ENCODE data around the gene ARFRP1. TPM values are rescaled to one million over a fixed set of nuclear protein-coding genes. Genes with fewer than 3 reads are reported as not detected.

Gene ARFRP1
- total RNA-seq, 2 experiments from 2014 or later = 53.3 to 82.1 TPM

- H3K4me3 ChIP-seq (ENCODE audit: low read depth, low read length, poor library complexity, severe bottlenecking) = no peak overlapping the region
- H2AFZ ChIP-seq (ENCODE audit: low read length) = no peak overlapping the region
- H3K27ac ChIP-seq (ENCODE audit: low read depth, low read length, poor library complexity, severe bottlenecking) = no peak overlapping the region
- ChIA-PET POLR2A (no interaction called here), CTCF (ENCODE audit: unreplicated experiment) (no interaction called here)
- intact Hi-C loops (cut with micrococcal nuclease; ENCODE audit: unreplicated experiment) = no loop called here
- no peaks in the 10 kb centered on the region for H3K9me3 ChIP-seq (ENCODE audit: low read length)
- BruUV-seq (replicated peaks) = no TSS peak
- peaks cover 13% of the 10 kb centered on the region; the same call in 1 of the 2 replicates for H3K79me2 ChIP-seq (ENCODE audit: insufficient read depth, low read depth, low read length)
- peaks cover 8% of the 10 kb centered on the region; the same call in 1 of the 2 replicates for H3K36me3 ChIP-seq (ENCODE audit: insufficient read depth, low read length)
- H3K4me2 ChIP-seq (ENCODE audit: low read length) = no peak overlapping the region
- no peak for DNase-seq (ENCODE audit: low spot score)
- H3K4me1 ChIP-seq (ENCODE audit: insufficient read depth, low read length, poor library complexity, severe bottlenecking) = peaks cover 19% of the 10 kb centered on the region
- H4K20me1 ChIP-seq (ENCODE audit: insufficient read depth, low read length) = no peaks in the 10 kb centered on the region
- TF ChIP-seq EZH2phosphoT487 (IDR thresholded peaks at IDR 0.05; ENCODE audit: borderline replicate concordance, low read depth, low read length) (no peak), CTCF (conservative IDR thresholded peaks at IDR 0.05; ENCODE audit: low read length) (no peak)
- H3K9me2 ChIP-seq (ENCODE audit: insufficient read depth, low read length) = no peaks in the 10 kb centered on the region
Observed at GRCh38 chr20:63656451-63656850, 51.3 kb downstream of the ARFRP1 start.

- Histone ChIP-seq H4K20me1 (ENCODE audit: insufficient read depth, low read length) (no peaks in the 10 kb centered on the region), H3K27ac (ENCODE audit: low read depth, low read length, poor library complexity, severe bottlenecking) (no peak overlapping the region), H3K9me3 (ENCODE audit: low read length) (no peaks in the 10 kb centered on the region), H3K4me1 (ENCODE audit: insufficient read depth, low read length, poor library complexity, severe bottlenecking) (peaks cover 19% of the 10 kb centered on the region), H3K36me3 (ENCODE audit: insufficient read depth, low read length) (0 out of 2 replicates have a peak, but pooled peaks cover 1% of the 10 kb centered on the region), H3K4me3 (ENCODE audit: low read depth, low read length, poor library complexity, severe bottlenecking) (no peak overlapping the region), H3K79me2 (ENCODE audit: insufficient read depth, low read depth, low read length) (peaks cover 13% of the 10 kb centered on the region; the same call in 1 of the 2 replicates), H3K4me2 (ENCODE audit: low read length) (no peak overlapping the region), H2AFZ (ENCODE audit: low read length) (no peak overlapping the region), H3K9me2 (ENCODE audit: insufficient read depth, low read length) (no peaks in the 10 kb centered on the region)
- ChIA-PET POLR2A (no interaction called here), CTCF (ENCODE audit: unreplicated experiment) (no interaction called here)
- no TSS peak for BruUV-seq (replicated peaks)
- no peak for DNase-seq (ENCODE audit: low spot score)
- TF ChIP-seq CTCF (conservative IDR thresholded peaks at IDR 0.05; ENCODE audit: low read length) (no peak), EZH2phosphoT487 (IDR thresholded peaks at IDR 0.05; ENCODE audit: borderline replicate concordance, low read depth, low read length) (no peak)
- intact Hi-C loops (cut with micrococcal nuclease; ENCODE audit: unreplicated experiment) = no loop called here
Observed at GRCh38 chr20:63655249-63655648, 52.5 kb downstream of the ARFRP1 start.

- no TSS peak for BruUV-seq (replicated peaks)
- Histone ChIP-seq H3K9me2 (ENCODE audit: insufficient read depth, low read length) (no peaks in the 10 kb centered on the region), H3K79me2 (ENCODE audit: insufficient read depth, low read depth, low read length) (peaks cover 6% of the 10 kb centered on the region; the same call in 1 of the 2 replicates), H3K27ac (ENCODE audit: low read depth, low read length, poor library complexity, severe bottlenecking) (no peak overlapping the region), H3K36me3 (ENCODE audit: insufficient read depth, low read length) (no peaks in the 10 kb centered on the region), H3K4me2 (ENCODE audit: low read length) (no peak overlapping the region; the same call in 1 of the 2 replicates), H2AFZ (ENCODE audit: low read length) (no peak overlapping the region), H3K9me3 (ENCODE audit: low read length) (no peaks in the 10 kb centered on the region), H3K4me3 (ENCODE audit: low read depth, low read length, poor library complexity, severe bottlenecking) (no peak overlapping the region), H3K4me1 (ENCODE audit: insufficient read depth, low read length, poor library complexity, severe bottlenecking) (peaks cover 14% of the 10 kb centered on the region), H4K20me1 (ENCODE audit: insufficient read depth, low read length) (no peaks in the 10 kb centered on the region)
- no peak for DNase-seq (ENCODE audit: low spot score)
- no peak for TF ChIP-seq CTCF (conservative IDR thresholded peaks at IDR 0.05; ENCODE audit: low read length)
- TF ChIP-seq EZH2phosphoT487 (IDR thresholded peaks at IDR 0.05; ENCODE audit: borderline replicate concordance, low read depth, low read length) = no peak
- intact Hi-C loops (cut with micrococcal nuclease; ENCODE audit: unreplicated experiment) = no loop called here
- CTCF ChIA-PET (ENCODE audit: unreplicated experiment) = no interaction called here
- POLR2A ChIA-PET = no interaction called here
Observed at GRCh38 chr20:63653974-63654668, 53.7 kb downstream of the ARFRP1 start.
